ENCODE measurements around the gene PI4KA.

GRCh38 chr22:20750461-20751184 lies 108.0 kb downstream of the PI4KA start:
- TF ChIP-seq PRDM4 (CRISPR knock-in tag; IDR thresholded peaks at IDR 0.05; ENCODE audit: borderline replicate concordance), result no peak
- TF ChIP-seq SKI (IDR thresholded peaks at IDR 0.05; ENCODE audit: partially characterized antibody), result no peak
- TF ChIP-seq SRSF1 (optimal IDR thresholded peaks at IDR 0.05; ENCODE audit: low read depth, low read length), result no peak
- no peak for TF ChIP-seq FOXA1 (IDR thresholded peaks at IDR 0.05)
- TF ChIP-seq FOXA1 (CRISPR knock-in tag; IDR thresholded peaks at IDR 0.05), result no peak
- TF ChIP-seq MXI1 (IDR thresholded peaks at IDR 0.05; ENCODE audit: borderline replicate concordance, low read depth, low read length), result no peak
- TF ChIP-seq ZNF784 (CRISPR knock-in tag; IDR thresholded peaks at IDR 0.05; ENCODE audit: borderline replicate concordance), result no peak
- TF ChIP-seq SP1 (IDR thresholded peaks at IDR 0.05), result no peak
- no peak for TF ChIP-seq SP1 (CRISPR knock-in tag; IDR thresholded peaks at IDR 0.05)
- no peak for TF ChIP-seq KDM1A (CRISPR knock-in tag; IDR thresholded peaks at IDR 0.05)
- TF ChIP-seq CHD2 (IDR thresholded peaks at IDR 0.05; ENCODE audit: low read depth, low read length), result no peak

All from HepG2 (cell line).